IMR-90 (cell line): ENCODE measurements around the gene LAMA4. TPM values are rescaled to one million over a fixed set of nuclear protein-coding genes. Genes with fewer than 3 reads are reported as not detected.
A peak's percentile ranks its signal among the peaks of the same experiment; 100 is the strongest.

Experiments
- ATAC-seq: fragments of 200-7000 bp; cut with Tn5 transposase; 2 replicates; pipeline ENCODE4 v1.9.1; 2020; ENCODE audit warnings: low read depth, mild to moderate bottlenecking, moderate library complexity
- BruUV-seq: library from RNA; stranded (reverse); fragments of 400-500 nt; replicated peaks from 2 replicates; lab custom pipeline; 2021; lab: Mats Ljungman, UMichigan
- CTCF ChIA-PET: fragments of 300-600 bp; formaldehyde crosslinking; extraction: SDS; loops from one replicate; lab custom pipeline; 2021; ENCODE audit warnings: antibody characterized with exemption; lab: Yijun Ruan, JAX
- POLR2A ChIA-PET: fragments of 300-600 bp; sonication (Branson Sonifier 250); formaldehyde crosslinking; loops from one replicate; lab custom pipeline; 2022; ENCODE audit warnings: antibody characterized with exemption; ENCODE audit not compliant: unreplicated experiment; lab: Charles Lee
- DNase-seq: peaks from one replicate; pipeline ENCODE4 v3.0.0; 2013
- H2AFZ ChIP-seq: replicated peaks from 2 replicates; pipeline ENCODE3; 2013; ENCODE audit warnings: low read length, mild to moderate bottlenecking; ENCODE audit not compliant: poor library complexity
- H2AK5ac ChIP-seq: 2 replicates; pipeline ENCODE4 v1.6.1; 2013; ENCODE audit warnings: low read depth, low read length, inconsistent platforms
- H2AK9ac ChIP-seq: replicated peaks from 2 replicates; pipeline ENCODE3; 2013; ENCODE audit warnings: mild to moderate bottlenecking, low read depth, low read length, moderate library complexity; ENCODE audit not compliant: poor library complexity
- H2BK120ac ChIP-seq: 2 replicates; pipeline ENCODE4 v1.6.1; 2013; ENCODE audit warnings: low read depth, low read length, inconsistent platforms
- H2BK15ac ChIP-seq: 3 replicates; pipeline ENCODE4 v1.6.1; 2013; ENCODE audit warnings: low read depth, low read length, inconsistent platforms
- H2BK20ac ChIP-seq: 2 replicates; pipeline ENCODE4 v1.6.1; 2013; ENCODE audit warnings: low read depth, mild to moderate bottlenecking, inconsistent platforms, low read length, moderate library complexity
- H2BK5ac ChIP-seq: 2 replicates; pipeline ENCODE4 v1.6.1; 2013; ENCODE audit warnings: mild to moderate bottlenecking, low read depth, low read length, inconsistent platforms; ENCODE audit not compliant: poor library complexity, severe bottlenecking
- H3K14ac ChIP-seq: replicated peaks from 2 replicates; pipeline ENCODE4 v1.6.1; 2013; ENCODE audit warnings: low read depth, low read length, inconsistent platforms
- H3K18ac ChIP-seq: 2 replicates; pipeline ENCODE4 v1.6.1; 2013; ENCODE audit warnings: low read depth, low read length, control low read depth
- H3K23ac ChIP-seq: 2 replicates; pipeline ENCODE4 v1.6.1; 2013; ENCODE audit warnings: low read depth, low read length, inconsistent platforms
- H3K27ac ChIP-seq: 2 replicates; pipeline ENCODE4 v1.5.1; 2013; ENCODE audit warnings: mild to moderate bottlenecking, control low read depth, low read length; ENCODE audit not compliant: insufficient read depth
- H3K27me3 ChIP-seq: 2 replicates; pipeline ENCODE4 v1.6.1; 2013; ENCODE audit warnings: low read length; ENCODE audit not compliant: control insufficient read depth, insufficient read depth
- H3K36me3 ChIP-seq: 2 replicates; pipeline ENCODE4 v1.6.1; 2013; ENCODE audit warnings: low read length, mixed read lengths; ENCODE audit not compliant: control insufficient read depth, insufficient read depth
- H3K4ac ChIP-seq: 2 replicates; pipeline ENCODE4 v1.6.1; 2013; ENCODE audit warnings: low read depth, low read length, inconsistent platforms
- H3K4me1 ChIP-seq: 2 replicates; pipeline ENCODE4 v1.6.1; 2013; ENCODE audit warnings: low read length, mixed read lengths; ENCODE audit not compliant: control insufficient read depth, insufficient read depth
- H3K4me2 ChIP-seq: 2 replicates; pipeline ENCODE4 v1.6.1; 2013; ENCODE audit warnings: low read depth, mild to moderate bottlenecking, control low read depth, low read length, moderate library complexity
- H3K4me3 ChIP-seq: 2 replicates; pipeline ENCODE4 v1.5.1; 2013; ENCODE audit warnings: low read depth, mild to moderate bottlenecking, control low read depth, low read length, moderate library complexity; ENCODE audit not compliant: insufficient read depth
- H3K56ac ChIP-seq: 2 replicates; pipeline ENCODE4 v1.6.1; 2013; ENCODE audit warnings: low read length, inconsistent platforms; ENCODE audit not compliant: insufficient read depth; ENCODE audit errors: extremely low read depth
- H3K79me1 ChIP-seq, 2 experiments: 2 replicates each; pipeline ENCODE4 v1.6.1; 2013; ENCODE audit warnings: low read length in 2 of 2, inconsistent platforms in 1 of 2, low read depth in 1 of 2
- H3K9ac ChIP-seq: 2 replicates; pipeline ENCODE4 v1.6.1; 2013; ENCODE audit warnings: low read depth, low read length, control low read depth
- H3K9me1 ChIP-seq: 2 replicates; pipeline ENCODE4 v1.6.1; 2013; ENCODE audit warnings: low read length, inconsistent platforms; ENCODE audit not compliant: insufficient read depth
- H3K9me3 ChIP-seq: 2 replicates; pipeline ENCODE4 v1.6.1; 2013; ENCODE audit warnings: low read length; ENCODE audit not compliant: control insufficient read depth, insufficient read depth
- H4K20me1 ChIP-seq: 2 replicates; pipeline ENCODE4 v1.6.1; 2013; ENCODE audit warnings: low read length, inconsistent platforms; ENCODE audit not compliant: insufficient read depth
- H4K5ac ChIP-seq: 2 replicates; pipeline ENCODE4 v1.6.1; 2013; ENCODE audit warnings: mild to moderate bottlenecking, low read depth, low read length, control low read depth
- H4K8ac ChIP-seq, 2 experiments: 2 replicates each; pipeline ENCODE4 v1.6.1; 2013; ENCODE audit warnings: low read depth in 2 of 2, low read length in 2 of 2, control low read depth in 1 of 2, inconsistent platforms in 1 of 2
- H4K91ac ChIP-seq: 2 replicates; pipeline ENCODE4 v1.6.1; 2013; ENCODE audit warnings: low read depth, low read length, inconsistent platforms; ENCODE audit not compliant: insufficient read depth
- CEBPB ChIP-seq: IDR thresholded peaks from 2 replicates; pipeline ENCODE4 v1.6.1; 2012; ENCODE audit warnings: low read depth, low read length, improper control_type of control experiment
- RCOR1 ChIP-seq: IDR thresholded peaks from 2 replicates; pipeline ENCODE4 v1.6.1; 2012; ENCODE audit warnings: mild to moderate bottlenecking, low read length, improper control_type of control experiment; ENCODE audit not compliant: insufficient replicate concordance
- whole genome bisulfite sequencing, 2 experiments: methylation state at CpG; one replicate each; pipeline versions ENCODE4 v1.1.5 to v1.1.7; 2013; ENCODE audit warnings: missing lambda C conversion rate in 2 of 2; ENCODE audit not compliant: insufficient read length in 1 of 2; ENCODE audit errors: extremely low coverage in 2 of 2; 5-methylcytosine and 5-hydroxymethylcytosine counted together
- dilution Hi-C: fragments of 300-500 bp; cut with HindIII; formaldehyde crosslinking; loops from one replicate; pipeline ENCODE4 v1.14.3; 2018; ENCODE audit warnings: low sequenced_read_pairs; ENCODE audit not compliant: unreplicated experiment
- in situ Hi-C: fragments of 300-500 bp; cut with MboI; formaldehyde crosslinking; loops from 3 replicates; pipeline ENCODE4 v1.14.3; 2019; ENCODE audit warnings: low sequenced_read_pairs, inconsistent platforms, mixed read lengths
- intact Hi-C: fragments of 100-400 bp; cut with micrococcal nuclease; formaldehyde crosslinking; loops from 2 replicates; pipeline ENCODE4 v1.10.0; 2022
- polyA plus RNA-seq, 3 experiments: library from polyadenylated mRNA; depleted of rRNA; stranded (reverse); fragments of >200 nt; gene quantifications; 2 replicates each; pipeline ENCODE4 v1.2.3, GENCODE V29; 2012; ENCODE audit warnings: low replicate concordance in 1 of 3
- total RNA-seq: library from RNA; depleted of rRNA; stranded (reverse); fragments of >200 nt; gene quantifications from 2 replicates; pipeline ENCODE4 v1.2.3, GENCODE V29; 2012

LAMA4 gene
- total and polyA plus RNA-seq, 2 of the 4 experiments (the other 2 are of a cell fraction) = 33.9 to 35.8 TPM

GRCh38 chr6:112235956-112236355 lies 18.4 kb downstream of the LAMA4 start:
- Histone ChIP-seq H4K20me1 (no peaks in the 10 kb centered on the region), H3K27ac (no peak overlapping the region), H3K9me1 (peaks cover 4% of the 10 kb centered on the region; the same call in 1 of the 2 replicates), H3K56ac (no peak overlapping the region), H2BK15ac (0 out of 3 replicates have a peak overlapping the region, but pooled peaks have one; percentile 44), H3K9me3 (no peaks in the 10 kb centered on the region), H2AFZ (no peak overlapping the region), H3K4me2 (no peak overlapping the region), H2AK9ac (no peak overlapping the region), H2AK5ac (no peak overlapping the region), H3K27me3 (no peaks in the 10 kb centered on the region), H4K5ac (no peak overlapping the region), H3K4me3 (no peak overlapping the region), H3K9ac (no peak overlapping the region), H4K91ac (no peak overlapping the region; the same call in 1 of the 2 replicates), H2BK5ac (no peak overlapping the region), H3K79me1 (no peaks in the 10 kb centered on the region; a peak in 1 of 4 replicates), H3K14ac (peak overlapping the region; percentile 32; the same call in 1 of the 2 replicates), H3K18ac (peak overlapping the region; percentile 35; the same call in 1 of the 2 replicates), H3K4me1 (peaks cover 15% of the 10 kb centered on the region), H3K23ac (no peak overlapping the region), H3K4ac (peak overlapping the region; percentile 26; the same call in 1 of the 2 replicates), H3K36me3 (peaks cover 2% of the 10 kb centered on the region; the same call in 1 of the 2 replicates), H2BK20ac (peak overlapping the region; percentile 68; the same call in 1 of the 2 replicates), H4K8ac (peak overlapping the region in 1 of 2 experiments; percentile 2; a peak in 1 of 4 replicates), H2BK120ac (no peak overlapping the region; the same call in 1 of the 2 replicates)
- ChIA-PET CTCF (interaction anchor here (0.6 kb wide), 1 partner anchor 13 kb away, joined by 4 read pairs; no protein-coding TSS in a partner anchor), POLR2A (no interaction called here)
- no CpG with 5 or more reads among the region's 5 CpGs for WGBS, 2 experiments
- DNase-seq = peak; percentile 83
- intact Hi-C loops (no loop called here), dilution Hi-C loops (no loop called here), in situ Hi-C loops (no loop called here)
- no peak for ATAC-seq
- TF ChIP-seq RCOR1 = no peak
- peak; percentile 20; the same call in 1 of the 2 replicates for TF ChIP-seq CEBPB
- no TSS peak for BruUV-seq
